Peyer's patch (tissue), 4 donors: ENCODE data around the gene KCTD4.

Experiments used
- CTCF ChIP-seq, 6 experiments: fragments of 450-650 bp in 4 of 6; fragments of 200-600 bp in 2 of 6; sonication (generic) in 1 of 6; IDR thresholded peaks; one replicate each; pipeline ENCODE4 v1.5.1; 2017 to 2019; ENCODE audit warnings: antibody characterized with exemption in 6 of 6, mild to moderate bottlenecking in 3 of 6, moderate library complexity in 1 of 6
- POLR2A ChIP-seq, 2 donors: fragments of 450-650 bp; IDR thresholded peaks; one replicate each; pipeline ENCODE4 v1.5.1; 2017; ENCODE audit warnings: antibody characterized with exemption in 2 of 2, mild to moderate bottlenecking in 2 of 2, moderate library complexity in 2 of 2

DNA sequence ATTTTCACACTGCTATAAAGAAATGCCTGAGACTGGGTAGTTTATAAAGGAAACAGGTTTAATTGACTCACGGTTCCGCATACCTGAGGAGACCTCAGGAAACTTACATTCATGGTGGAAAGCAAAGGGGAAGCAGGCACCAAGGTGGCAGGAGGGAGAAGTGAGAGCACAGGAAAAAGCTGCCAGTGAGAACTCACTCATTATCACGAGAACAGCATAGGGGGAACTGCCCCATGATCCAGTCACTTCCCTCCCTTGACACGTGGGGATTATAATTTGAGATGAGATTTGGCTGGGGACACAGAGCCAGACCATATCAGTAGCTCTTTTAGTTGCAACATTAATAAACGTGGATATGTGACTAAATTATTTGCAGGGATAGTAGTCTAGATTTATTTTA lies 4.3 kb upstream of the KCTD4 start:
- TF ChIP-seq CTCF (IDR thresholded peaks at IDR 0.05) (no peak), POLR2A (IDR thresholded peaks at IDR 0.05) (no peak)
